ENCODE measurements around the gene RFXANK. TPM values are rescaled to one million over a fixed set of nuclear protein-coding genes. Genes with fewer than 3 reads are reported as not detected.

Gene RFXANK
- total RNA-seq, 4 donors from 2014 or later, result 36.2 to 46.6 (median 40.9) TPM

- H3K9me3 ChIP-seq, result no peaks in the 10 kb centered on the region
- no peak for ATAC-seq
- 70 to 74% methylated on average over 5 of the region's 5 CpGs for WGBS, 2 donors (ENCODE audit: low coverage in 1 of 2)
- peaks cover 80% of the 10 kb centered on the region for H3K27me3 ChIP-seq
- H3K27ac ChIP-seq, result no peak overlapping the region
- H3K36me3 ChIP-seq, result no peaks in the 10 kb centered on the region
- TF ChIP-seq POLR2AphosphoS5 (IDR thresholded peaks at IDR 0.05) (no peak), EP300 (IDR thresholded peaks at IDR 0.05) (no peak), POLR2A (IDR thresholded peaks at IDR 0.05) (no peak), CTCF (IDR thresholded peaks at IDR 0.05) (no peak)
- peaks cover 0 to 11% (median 3%) of the 10 kb centered on the region in 3 donors for H3K4me1 ChIP-seq
- no peak overlapping the region for H3K4me3 ChIP-seq
Observed at GRCh38 chr19:19223060-19223459, 31.0 kb downstream of the RFXANK start.

DNA sequence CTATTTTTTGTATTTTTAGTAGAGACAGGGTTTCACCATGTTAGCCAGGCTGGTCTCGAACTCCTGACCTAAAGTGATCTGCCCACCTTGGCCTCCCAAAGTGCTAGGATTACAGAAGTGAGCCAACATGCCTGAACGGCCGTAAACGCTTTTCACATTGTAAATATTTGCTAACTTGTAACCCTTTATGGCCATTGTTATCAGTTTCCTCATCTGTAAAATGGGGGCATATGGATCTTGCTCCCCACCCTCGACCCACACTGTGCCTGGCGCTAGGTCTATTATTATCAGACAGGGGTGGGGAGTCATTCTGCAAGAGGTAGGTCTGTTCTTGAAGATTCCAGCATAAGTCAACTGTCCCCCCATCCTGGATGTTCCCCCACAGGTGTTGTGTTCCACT lies 31.6 kb downstream of the RFXANK start:
- Histone ChIP-seq H3K36me3 (no peaks in the 10 kb centered on the region), H3K4me3 (no peak overlapping the region), H3K4me1 (peaks cover 0 to 11% (median 3%) of the 10 kb centered on the region in 3 donors), H3K27me3 (peaks cover 85% of the 10 kb centered on the region), H3K27ac (no peak overlapping the region), H3K9me3 (no peaks in the 10 kb centered on the region)
- WGBS, 2 donors (ENCODE audit: low coverage in 1 of 2), result 71 to 76% methylated on average over 5 of the region's 6 CpGs
- no peak for ATAC-seq
- TF ChIP-seq EP300 (IDR thresholded peaks at IDR 0.05), result no peak
- no peak for TF ChIP-seq POLR2AphosphoS5 (IDR thresholded peaks at IDR 0.05)
- TF ChIP-seq CTCF (IDR thresholded peaks at IDR 0.05), result no peak
- TF ChIP-seq POLR2A (IDR thresholded peaks at IDR 0.05), result no peak

DNA sequence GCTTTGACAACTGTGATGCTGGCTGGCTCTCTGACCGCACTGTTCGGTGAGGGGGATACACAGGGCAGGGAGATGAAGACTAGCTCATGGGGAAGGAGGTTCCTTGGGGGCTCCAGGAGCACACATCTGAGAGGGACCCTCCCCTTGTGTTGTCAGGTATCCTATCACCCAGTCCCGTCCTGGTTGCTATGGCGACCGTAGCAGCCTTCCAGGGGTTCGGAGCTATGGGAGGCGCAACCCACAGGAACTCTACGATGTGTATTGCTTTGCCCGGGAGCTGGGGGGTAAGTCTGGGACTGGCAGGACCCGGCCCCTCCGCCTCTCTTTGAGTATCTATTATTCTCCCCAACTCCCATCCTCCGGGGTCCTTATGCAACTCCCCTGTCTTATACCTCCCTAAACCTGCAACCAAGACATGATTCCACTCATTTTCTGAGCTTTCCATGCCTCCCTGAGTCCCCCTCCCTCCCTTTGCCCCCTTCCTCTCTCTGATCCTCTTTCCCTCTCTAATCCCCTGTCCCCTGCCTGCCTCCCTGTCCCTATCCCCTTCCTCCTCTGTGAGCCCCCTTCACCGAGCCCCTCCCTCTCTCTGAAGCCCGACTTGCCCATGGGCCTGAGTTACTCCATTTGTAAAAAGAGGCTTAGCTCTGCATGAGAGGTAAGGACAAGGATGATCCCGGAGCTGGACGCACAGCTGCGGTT lies 32.2 kb downstream of the RFXANK start:
- Histone ChIP-seq H3K9me3 (no peaks in the 10 kb centered on the region), H3K4me1 (peaks cover 0 to 11% (median 3%) of the 10 kb centered on the region in 3 donors), H3K27ac (no peak overlapping the region), H3K36me3 (no peaks in the 10 kb centered on the region), H3K4me3 (peak overlapping the region in 1 of 2 donors; percentile 41), H3K27me3 (peaks cover 84% of the 10 kb centered on the region)
- no peak for ATAC-seq
- TF ChIP-seq CTCF (IDR thresholded peaks at IDR 0.05), result no peak
- TF ChIP-seq POLR2A (IDR thresholded peaks at IDR 0.05), result no peak
- TF ChIP-seq POLR2AphosphoS5 (IDR thresholded peaks at IDR 0.05), result no peak
- no peak for TF ChIP-seq EP300 (IDR thresholded peaks at IDR 0.05)
- 10 to 61% methylated on average over 2 to 15 of the region's 17 CpGs for WGBS, 2 donors (ENCODE audit: low coverage in 1 of 2)

GRCh38 chr19:19224852-19225494 lies 32.9 kb downstream of the RFXANK start:
- Histone ChIP-seq H3K27me3 (peaks cover 82% of the 10 kb centered on the region), H3K27ac (no peak overlapping the region), H3K4me3 (peak overlapping the region in 1 of 2 donors; percentile 41), H3K36me3 (no peaks in the 10 kb centered on the region), H3K4me1 (peaks cover 0 to 11% (median 3%) of the 10 kb centered on the region in 3 donors), H3K9me3 (no peaks in the 10 kb centered on the region)
- peak; percentile 36 for ATAC-seq
- peak in 3 of 4 experiments; percentile 39 to 75 (median 54) for TF ChIP-seq CTCF (IDR thresholded peaks at IDR 0.05)
- TF ChIP-seq EP300 (IDR thresholded peaks at IDR 0.05), result no peak
- 0% methylated on average over 1 of the region's 59 CpGs; no CpG with 5 or more reads in 1 of the 2 donors for WGBS, 2 donors (ENCODE audit: low coverage in 1 of 2)

- H3K9me3 ChIP-seq, result no peaks in the 10 kb centered on the region
- no peak for TF ChIP-seq POLR2AphosphoS5 (IDR thresholded peaks at IDR 0.05)
- no peak for TF ChIP-seq POLR2A (IDR thresholded peaks at IDR 0.05)
- no peak for TF ChIP-seq EP300 (IDR thresholded peaks at IDR 0.05)
- TF ChIP-seq CTCF (IDR thresholded peaks at IDR 0.05), result no peak
- H3K36me3 ChIP-seq, result no peaks in the 10 kb centered on the region
- no peak overlapping the region for H3K27ac ChIP-seq
- H3K4me1 ChIP-seq, result peaks cover 0 to 11% (median 3%) of the 10 kb centered on the region in 3 donors
- no peak overlapping the region for H3K4me3 ChIP-seq
- no peak for ATAC-seq
- H3K27me3 ChIP-seq, result peaks cover 79% of the 10 kb centered on the region
- WGBS, 2 donors (ENCODE audit: low coverage in 1 of 2), result no CpG with 5 or more reads among the region's 5 CpGs
Observed at GRCh38 chr19:19226204-19226603, 34.1 kb downstream of the RFXANK start.

Measured in gastroesophageal sphincter (tissue), 4 donors.